B cell (primary cell): ENCODE results near the gene CALML4. TPM values are rescaled to one million over a fixed set of nuclear protein-coding genes. Genes with fewer than 3 reads are reported as not detected.
"Not testable (repeated sequence)": the region's sequence is repeated elsewhere in the genome, so short reads cannot be mapped to it uniquely, and the experiment has no call there.

Experiments
- ATAC-seq: fragments of 200-7000 bp; cut with Tn5 transposase; one replicate; pipeline ENCODE4 v1.10.0; 2021; ENCODE audit warnings: low read depth, mild to moderate bottlenecking, moderate number of reproducible peaks, moderate library complexity
- CTCF ChIA-PET: fragments of 350-600 bp; sonication (Branson Sonifier 250); formaldehyde crosslinking; loops from one replicate; lab custom pipeline; 2021; ENCODE audit warnings: antibody characterized with exemption, inconsistent platforms; lab: Charles Lee
- POLR2A ChIA-PET: fragments of 350-600 bp; sonication (Branson Sonifier 250); formaldehyde crosslinking; loops from one replicate; lab custom pipeline; 2021; ENCODE audit warnings: antibody characterized with exemption; lab: Charles Lee
- DNase-seq: peaks from one replicate; pipeline ENCODE4 v3.0.0; 2013
- H2AFZ ChIP-seq: 2 replicates; pipeline ENCODE4 v1.6.1; 2012; ENCODE audit warnings: mild to moderate bottlenecking, low read depth, low read length; ENCODE audit not compliant: insufficient read depth, poor library complexity, severe bottlenecking
- H3K27ac ChIP-seq, 2 donors: 1 replicate in 1 of 2; 2 replicates in 1 of 2; pipeline ENCODE4 v1.5.1; 2012 to 2013; ENCODE audit warnings: low read length in 2 of 2, mild to moderate bottlenecking in 2 of 2, moderate library complexity in 1 of 2
- H3K27me3 ChIP-seq, 4 experiments: fragments of 200-600 bp in 1 of 4; sonication (generic) in 1 of 4; replicated peaks in 1 of 4; 1 replicate in 2 of 4; 2 replicates in 2 of 4; pipeline versions ENCODE4 v1.6.1 to v1.7.0; 2013 to 2016; ENCODE audit warnings: low read length in 3 of 4, mild to moderate bottlenecking in 2 of 4, mixed read lengths in 1 of 4, moderate library complexity in 1 of 4; ENCODE audit not compliant: insufficient read depth in 4 of 4, control insufficient read depth in 3 of 4; ENCODE audit errors: control extremely low read depth in 1 of 4
- H3K36me3 ChIP-seq, 2 experiments: replicated peaks in 1 of 2; 1 replicate in 1 of 2; 2 replicates in 1 of 2; pipeline versions ENCODE4 v1.6.1 to v1.7.1; 2013; ENCODE audit warnings: low read length in 1 of 2; ENCODE audit not compliant: insufficient read depth in 2 of 2, control insufficient read depth in 1 of 2; ENCODE audit errors: control extremely low read depth in 1 of 2, extremely low read depth in 1 of 2
- H3K4me1 ChIP-seq, 2 donors: fragments of 200-600 bp in 1 of 2; sonication (generic) in 1 of 2; 1 replicate in 1 of 2; 2 replicates in 1 of 2; pipeline versions ENCODE4 v1.5.1 to v1.6.1; 2013 to 2017; ENCODE audit warnings: low read length in 2 of 2; ENCODE audit not compliant: control insufficient read depth in 2 of 2, insufficient read depth in 2 of 2
- H3K4me2 ChIP-seq: replicated peaks from 2 replicates; pipeline ENCODE3; 2012; ENCODE audit warnings: mild to moderate bottlenecking, low read depth, low read length; ENCODE audit not compliant: poor library complexity, severe bottlenecking
- H3K4me3 ChIP-seq, 5 experiments: fragments of 200-600 bp in 1 of 5; sonication (generic) in 1 of 5; 1 replicate in 3 of 5; 2 replicates in 2 of 5; pipeline versions ENCODE4 v1.5.1 to v1.7.0; 2011 to 2016; ENCODE audit warnings: low read length in 4 of 5, mild to moderate bottlenecking in 4 of 5, low read depth in 2 of 5, control low read depth in 1 of 5, moderate library complexity in 1 of 5; ENCODE audit not compliant: insufficient read depth in 1 of 5; ENCODE audit errors: control extremely low read depth in 1 of 5, extremely low read depth in 1 of 5
- H3K79me2 ChIP-seq: fragments of 200-600 bp; sonication (generic); one replicate; pipeline ENCODE4 v1.6.0; 2016; ENCODE audit warnings: low read length; ENCODE audit not compliant: control insufficient read depth, insufficient read depth
- H3K9ac ChIP-seq: fragments of 200-600 bp; sonication (generic); 2 replicates; pipeline ENCODE4 v1.6.1; 2017; ENCODE audit warnings: mild to moderate bottlenecking, low read length, moderate library complexity
- H3K9me3 ChIP-seq, 3 donors: one replicate each; pipeline versions ENCODE4 v1.6.1 to v1.7.1; 2013; ENCODE audit warnings: low read length in 2 of 3; ENCODE audit not compliant: control insufficient read depth in 2 of 3, insufficient read depth in 1 of 3; ENCODE audit errors: control extremely low read depth in 1 of 3
- H4K20me1 ChIP-seq: 2 replicates; pipeline ENCODE4 v1.6.0; 2012; ENCODE audit warnings: mild to moderate bottlenecking, low read length; ENCODE audit not compliant: insufficient read depth, control insufficient read depth, poor library complexity, severe bottlenecking
- H3K27ac Mint-ChIP-seq: one replicate; pipeline ENCODE4 v1.8.0; 2021; ENCODE audit warnings: mixed read lengths
- H3K27me3 Mint-ChIP-seq: one replicate; pipeline ENCODE4 v1.8.0; 2021; ENCODE audit warnings: mixed read lengths
- H3K4me1 Mint-ChIP-seq: one replicate; pipeline ENCODE4 v1.8.0; 2021; ENCODE audit warnings: mixed read lengths
- H3K4me3 Mint-ChIP-seq: one replicate; pipeline ENCODE4 v1.8.0; 2021; ENCODE audit warnings: mixed read lengths
- H3K9me3 Mint-ChIP-seq: one replicate; pipeline ENCODE4 v1.8.0; 2022; ENCODE audit warnings: mixed read lengths; ENCODE audit not compliant: insufficient read depth
- CTCF ChIP-seq: fragments of 200-600 bp; IDR thresholded peaks from one replicate; pipeline ENCODE4 v1.8.0; 2022; ENCODE audit warnings: antibody characterized with exemption, mild to moderate bottlenecking
- EZH2 ChIP-seq: IDR thresholded peaks from 2 replicates; pipeline ENCODE4 v1.6.1; 2012; ENCODE audit warnings: borderline replicate concordance, low read depth, mild to moderate bottlenecking, moderate library complexity, low read length; ENCODE audit not compliant: insufficient read depth, poor library complexity, severe bottlenecking
- WGBS: methylation state at CpG from one replicate; pipeline ENCODE4 v1.1.5; 2013; ENCODE audit warnings: missing lambda C conversion rate; ENCODE audit not compliant: insufficient coverage; 5-methylcytosine and 5-hydroxymethylcytosine counted together
- intact Hi-C: fragments of 100-400 bp; cut with micrococcal nuclease; formaldehyde crosslinking; loops from one replicate; pipeline ENCODE4 v1.10.0; 2022
- polyA plus RNA-seq: library from polyadenylated mRNA; depleted of rRNA; stranded (reverse); fragments of >200 nt; gene quantifications from 2 replicates; pipeline ENCODE4 v1.2.3, GENCODE V29; 2012
- total RNA-seq, 2 donors: library from RNA; stranded (reverse); fragments of 120-200 nt in 1 of 2; gene quantifications; 1 replicate in 1 of 2; 2 replicates in 1 of 2; pipeline versions ENCODE4 v1.2.3 to v1.2.4, GENCODE V29; 2013 to 2022

Gene CALML4
- total and polyA plus RNA-seq, 2 donors (not counting 1 experiment from before 2014, with no cell fraction given) = 2.4 to 4.2 TPM

- DNase-seq = no peak
- WGBS = 93% methylated on average over 5 of the region's 5 CpGs
- peaks cover 7% of the 10 kb centered on the region for H3K4me1 Mint-ChIP-seq
- Histone ChIP-seq H3K79me2 (no peaks in the 10 kb centered on the region), H3K4me2 (no peak overlapping the region), H3K9ac (no peak overlapping the region), H4K20me1 (no peaks in the 10 kb centered on the region), H3K36me3 (peaks cover 0 to 3% of the 10 kb centered on the region in 2 experiments), H3K4me3 (no peak overlapping the region), H3K27ac (no peak overlapping the region), H3K27me3 (no peaks in the 10 kb centered on the region), H2AFZ (no peak overlapping the region), H3K9me3 (no peaks in the 10 kb centered on the region), H3K4me1 (peaks cover 3 to 12% of the 10 kb centered on the region in 2 donors)
- TF ChIP-seq EZH2 = no peak
- no peak for TF ChIP-seq CTCF
- intact Hi-C loops = no loop called here
- no peaks in the 10 kb centered on the region for H3K9me3 Mint-ChIP-seq
- ATAC-seq = no peak
- H3K4me3 Mint-ChIP-seq = no peak overlapping the region
- POLR2A ChIA-PET = no interaction called here
- no peaks in the 10 kb centered on the region for H3K27me3 Mint-ChIP-seq
- H3K27ac Mint-ChIP-seq = no peak overlapping the region
- CTCF ChIA-PET = no interaction called here
These were observed 1.6 kb downstream of the CALML4 start for GRCh38 chr15:68203486-68203885.

GRCh38 chr15:68202994-68203393 lies 2.1 kb downstream of the CALML4 start:
- H3K9me3 Mint-ChIP-seq, POLR2A ChIA-PET, H4K20me1 ChIP-seq, H3K27ac ChIP-seq, H3K27me3 ChIP-seq, DNase-seq, H3K4me3 Mint-ChIP-seq, H2AFZ ChIP-seq, H3K27me3 Mint-ChIP-seq, H3K4me1 Mint-ChIP-seq, H3K36me3 ChIP-seq, ATAC-seq, H3K9ac ChIP-seq, H3K79me2 ChIP-seq, intact Hi-C loops, H3K9me3 ChIP-seq, H3K4me1 ChIP-seq, H3K4me2 ChIP-seq, H3K27ac Mint-ChIP-seq, CTCF ChIA-PET, H3K4me3 ChIP-seq: not testable (repeated sequence)
- WGBS = 97% methylated on average over 3 of the region's 7 CpGs
